RWPE2 (cell line): ENCODE results near the gene CTPS1.

Experiments used
- ATAC-seq: fragments of 200-7000 bp; cut with Tn5 transposase; 3 replicates; pipeline ENCODE4 v1.9.1; 2021; ENCODE audit warnings: low read depth
- DNase-seq: peaks from one replicate; pipeline ENCODE4 v3.0.0-alpha.2; 2020; ENCODE audit warnings: low spot score
- H3K27ac ChIP-seq: fragments of 450-650 bp; 2 replicates; pipeline ENCODE4 v1.5.1; 2017; ENCODE audit warnings: mild to moderate bottlenecking; ENCODE audit not compliant: poor library complexity, severe bottlenecking
- H3K27me3 ChIP-seq: fragments of 250-450 bp; sonication (Bioruptor Pico); 2 replicates; pipeline ENCODE4 v1.5.1; 2021; ENCODE audit warnings: mild to moderate bottlenecking, moderate library complexity; ENCODE audit not compliant: insufficient read depth, poor library complexity, severe bottlenecking
- H3K36me3 ChIP-seq: fragments of 250-450 bp; sonication (Bioruptor Pico); 2 replicates; pipeline ENCODE4 v1.5.1; 2020; ENCODE audit warnings: low read depth, mild to moderate bottlenecking, moderate library complexity
- H3K4me1 ChIP-seq: fragments of 250-450 bp; sonication (Bioruptor Pico); 2 replicates; pipeline ENCODE4 v1.5.1; 2021; ENCODE audit warnings: mild to moderate bottlenecking, moderate library complexity; ENCODE audit not compliant: insufficient read depth, poor library complexity, severe bottlenecking
- H3K4me3 ChIP-seq: fragments of 250-450 bp; sonication (Bioruptor Pico); 2 replicates; pipeline ENCODE4 v1.5.1; 2021; ENCODE audit warnings: mild to moderate bottlenecking, moderate library complexity; ENCODE audit not compliant: severe bottlenecking
- H3K9me3 ChIP-seq: fragments of 250-450 bp; sonication (Bioruptor Pico); 2 replicates; pipeline ENCODE4 v1.5.1; 2021; ENCODE audit warnings: mild to moderate bottlenecking, moderate library complexity; ENCODE audit not compliant: severe bottlenecking
- TF ChIP-seq, protein P1 (sequence below): fragments of 450-650 bp; IDR thresholded peaks from one replicate; pipeline ENCODE4 v1.5.1; 2017; ENCODE audit warnings: mild to moderate bottlenecking, moderate library complexity; ENCODE audit not compliant: poor library complexity, severe bottlenecking

The CTPS1 gene

DNA sequence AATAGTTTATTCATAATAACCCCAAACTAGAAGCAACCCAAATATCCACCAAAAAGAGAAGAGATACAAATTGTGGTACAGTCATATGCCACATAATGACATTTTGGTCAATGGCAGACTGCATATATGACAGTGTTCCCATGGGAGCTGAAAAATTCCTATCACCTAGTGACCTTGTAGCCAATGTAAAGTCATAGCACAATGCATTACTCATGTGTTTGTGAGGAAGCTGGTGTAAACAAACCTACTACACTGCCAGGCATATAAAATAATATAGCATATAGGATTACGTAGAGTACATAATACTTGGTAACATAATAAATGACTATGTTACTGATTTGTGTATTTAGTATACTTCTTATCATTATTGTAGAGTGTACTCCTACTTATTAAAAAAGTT is 71.5 kb downstream of the CTPS1 start:
- Histone ChIP-seq H3K36me3 (peaks cover 14% of the 10 kb centered on the region), H3K27ac (no peak overlapping the region), H3K4me1 (peaks cover 3% of the 10 kb centered on the region), H3K9me3 (no peaks in the 10 kb centered on the region), H3K4me3 (no peak overlapping the region), H3K27me3 (no peaks in the 10 kb centered on the region)
- ATAC-seq (no peak), DNase-seq (no peak)
- TF ChIP-seq, protein P1, sequence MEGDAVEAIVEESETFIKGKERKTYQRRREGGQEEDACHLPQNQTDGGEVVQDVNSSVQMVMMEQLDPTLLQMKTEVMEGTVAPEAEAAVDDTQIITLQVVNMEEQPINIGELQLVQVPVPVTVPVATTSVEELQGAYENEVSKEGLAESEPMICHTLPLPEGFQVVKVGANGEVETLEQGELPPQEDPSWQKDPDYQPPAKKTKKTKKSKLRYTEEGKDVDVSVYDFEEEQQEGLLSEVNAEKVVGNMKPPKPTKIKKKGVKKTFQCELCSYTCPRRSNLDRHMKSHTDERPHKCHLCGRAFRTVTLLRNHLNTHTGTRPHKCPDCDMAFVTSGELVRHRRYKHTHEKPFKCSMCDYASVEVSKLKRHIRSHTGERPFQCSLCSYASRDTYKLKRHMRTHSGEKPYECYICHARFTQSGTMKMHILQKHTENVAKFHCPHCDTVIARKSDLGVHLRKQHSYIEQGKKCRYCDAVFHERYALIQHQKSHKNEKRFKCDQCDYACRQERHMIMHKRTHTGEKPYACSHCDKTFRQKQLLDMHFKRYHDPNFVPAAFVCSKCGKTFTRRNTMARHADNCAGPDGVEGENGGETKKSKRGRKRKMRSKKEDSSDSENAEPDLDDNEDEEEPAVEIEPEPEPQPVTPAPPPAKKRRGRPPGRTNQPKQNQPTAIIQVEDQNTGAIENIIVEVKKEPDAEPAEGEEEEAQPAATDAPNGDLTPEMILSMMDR = no peak

DNA sequence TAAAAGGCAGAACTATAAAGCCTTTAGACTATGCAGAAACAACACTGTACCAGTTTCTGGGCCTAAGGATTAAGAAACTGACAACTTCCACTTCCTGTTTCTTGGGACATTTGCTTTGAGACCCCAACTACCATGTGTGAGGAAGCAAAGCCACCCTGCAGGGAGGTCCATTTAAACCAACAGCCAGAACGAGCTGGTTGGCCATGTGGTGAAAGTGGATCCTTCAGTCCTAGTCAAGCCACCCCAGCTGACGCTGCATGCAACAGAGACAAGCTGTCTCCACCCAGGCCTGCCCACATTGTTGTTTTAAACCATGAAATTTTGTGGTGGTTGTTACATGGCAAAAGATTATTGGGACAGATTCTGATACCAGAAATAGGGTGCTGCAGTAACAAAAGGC is 73.8 kb downstream of the CTPS1 start:
- peaks cover 3% of the 10 kb centered on the region; the same call in 1 of the 2 replicates for H3K36me3 ChIP-seq
- DNase-seq (no peak), ATAC-seq (no peak)

DNA sequence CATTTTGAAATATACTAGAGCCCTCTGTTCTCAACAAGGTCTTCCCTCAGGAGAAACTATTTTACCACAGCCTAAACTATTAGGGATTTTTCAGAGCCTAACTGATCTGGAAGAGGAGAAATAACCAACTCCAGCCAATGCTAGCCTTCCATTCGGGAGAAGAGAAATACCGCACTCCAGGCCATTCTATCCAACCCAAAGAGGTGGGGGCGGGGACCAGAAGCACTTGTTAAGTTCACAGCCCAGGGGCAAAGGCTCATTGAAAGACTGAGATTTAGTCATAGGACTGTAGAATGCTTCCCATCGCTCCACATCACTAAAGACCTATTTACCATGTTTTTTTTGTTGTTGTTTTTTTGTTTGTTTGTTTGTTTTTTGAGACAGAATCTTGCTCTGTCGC is 77.4 kb downstream of the CTPS1 start:
- H3K27ac ChIP-seq = no peak overlapping the region
- no peak overlapping the region for H3K4me3 ChIP-seq
- H3K4me1 ChIP-seq = no peaks in the 10 kb centered on the region
- no peak for ATAC-seq
- H3K36me3 ChIP-seq = 0 out of 2 replicates have a peak, but pooled peaks cover 6% of the 10 kb centered on the region
- H3K27me3 ChIP-seq = no peaks in the 10 kb centered on the region
- no peak for DNase-seq
- H3K9me3 ChIP-seq = peaks cover 2% of the 10 kb centered on the region
- TF ChIP-seq, protein P1 = no peak

More for the DNA sequence above, 73.8 kb downstream of the CTPS1 start:
- Histone ChIP-seq H3K4me3 (no peak overlapping the region), H3K9me3 (no peaks in the 10 kb centered on the region), H3K27me3 (no peaks in the 10 kb centered on the region), H3K4me1 (no peaks in the 10 kb centered on the region), H3K27ac (no peak overlapping the region)
- TF ChIP-seq, protein P1 = no peak
